Colonic mucosa (tissue), 4 donors: Measurements from ENCODE around the gene CACHD1. TPM values are rescaled to one million over a fixed set of nuclear protein-coding genes. Genes with fewer than 3 reads are reported as not detected.

Experiments used
- DNase-seq: peaks from one replicate; pipeline ENCODE4 v3.0.0-alpha.2; 2020
- H3K27ac ChIP-seq: fragments of 200-600 bp; one replicate; pipeline ENCODE4 v1.8.0; 2021
- H3K27me3 ChIP-seq: fragments of 200-600 bp; one replicate; pipeline ENCODE4 v1.8.0; 2021
- H3K36me3 ChIP-seq: fragments of 200-600 bp; one replicate; pipeline ENCODE4 v1.8.0; 2021
- H3K4me1 ChIP-seq: fragments of 200-600 bp; one replicate; pipeline ENCODE4 v1.8.0; 2021; ENCODE audit warnings: mild to moderate bottlenecking
- H3K4me3 ChIP-seq: fragments of 200-600 bp; one replicate; pipeline ENCODE4 v1.8.0; 2021
- H3K9ac ChIP-seq, 2 donors: one replicate each; pipeline ENCODE4 v1.7.0; 2013; ENCODE audit warnings: control low read depth in 2 of 2, low read depth in 2 of 2, low read length in 2 of 2
- H3K9me3 ChIP-seq: fragments of 200-600 bp; one replicate; pipeline ENCODE4 v1.8.0; 2021
- intact Hi-C: fragments of 100-400 bp; cut with DNase I; formaldehyde crosslinking; loops from one replicate; pipeline ENCODE4 v1.14.1; 2022
- total RNA-seq, 2 donors: library from RNA; stranded (reverse); fragmentation: NEBNext Ultra II Directional in 1 of 2; extraction: Animal tissue kit (Norgen Biotek cat#: 25700) in 1 of 2; gene quantifications; one replicate each; pipeline ENCODE4 v1.2.1, GENCODE V29; 2021
- TF ChIP-seq, protein P1 (sequence below): fragments of 200-600 bp; IDR thresholded peaks from one replicate; pipeline ENCODE4 v1.8.0; 2022; ENCODE audit warnings: antibody characterized with exemption, mild to moderate bottlenecking
- donor health status: healthy.
- donor health status: DM: no; HTN: no; CAD: no.
- donor health status: DM: no; HTN: no; CAD: no.

Gene CACHD1
- total RNA-seq, 2 donors from 2014 or later, result 1.5 to 2.0 TPM

DNA sequence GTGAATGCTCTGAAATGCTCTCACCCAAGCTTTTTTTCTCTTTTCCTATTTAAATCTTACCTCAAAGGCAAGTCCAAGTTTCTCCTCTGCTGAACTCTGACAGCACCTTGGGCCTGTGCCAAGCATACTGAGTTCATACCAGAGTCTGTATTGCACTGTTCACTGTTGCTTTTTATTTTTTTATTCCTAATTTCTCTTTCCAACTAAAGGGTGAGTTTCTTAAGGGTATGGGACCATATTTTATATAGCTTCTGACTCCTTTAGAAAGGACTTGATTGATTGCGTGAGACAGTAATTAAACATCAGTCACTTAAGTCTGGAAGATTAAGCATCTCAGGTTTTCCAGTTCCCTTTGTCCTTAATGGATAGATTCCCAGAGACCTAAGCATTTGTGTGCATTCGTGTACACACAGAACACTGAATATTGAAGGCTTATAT lies 69.9 kb downstream of the CACHD1 start:
- TF ChIP-seq, protein P1, sequence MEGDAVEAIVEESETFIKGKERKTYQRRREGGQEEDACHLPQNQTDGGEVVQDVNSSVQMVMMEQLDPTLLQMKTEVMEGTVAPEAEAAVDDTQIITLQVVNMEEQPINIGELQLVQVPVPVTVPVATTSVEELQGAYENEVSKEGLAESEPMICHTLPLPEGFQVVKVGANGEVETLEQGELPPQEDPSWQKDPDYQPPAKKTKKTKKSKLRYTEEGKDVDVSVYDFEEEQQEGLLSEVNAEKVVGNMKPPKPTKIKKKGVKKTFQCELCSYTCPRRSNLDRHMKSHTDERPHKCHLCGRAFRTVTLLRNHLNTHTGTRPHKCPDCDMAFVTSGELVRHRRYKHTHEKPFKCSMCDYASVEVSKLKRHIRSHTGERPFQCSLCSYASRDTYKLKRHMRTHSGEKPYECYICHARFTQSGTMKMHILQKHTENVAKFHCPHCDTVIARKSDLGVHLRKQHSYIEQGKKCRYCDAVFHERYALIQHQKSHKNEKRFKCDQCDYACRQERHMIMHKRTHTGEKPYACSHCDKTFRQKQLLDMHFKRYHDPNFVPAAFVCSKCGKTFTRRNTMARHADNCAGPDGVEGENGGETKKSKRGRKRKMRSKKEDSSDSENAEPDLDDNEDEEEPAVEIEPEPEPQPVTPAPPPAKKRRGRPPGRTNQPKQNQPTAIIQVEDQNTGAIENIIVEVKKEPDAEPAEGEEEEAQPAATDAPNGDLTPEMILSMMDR, result no peak
- intact Hi-C loops, result no loop called here
- Histone ChIP-seq H3K9ac (no peak overlapping the region), H3K4me3 (no peak overlapping the region), H3K4me1 (peaks cover 4% of the 10 kb centered on the region), H3K36me3 (no peaks in the 10 kb centered on the region), H3K27me3 (no peaks in the 10 kb centered on the region), H3K9me3 (no peaks in the 10 kb centered on the region), H3K27ac (no peak overlapping the region)
- DNase-seq, result peak; percentile 48

DNA sequence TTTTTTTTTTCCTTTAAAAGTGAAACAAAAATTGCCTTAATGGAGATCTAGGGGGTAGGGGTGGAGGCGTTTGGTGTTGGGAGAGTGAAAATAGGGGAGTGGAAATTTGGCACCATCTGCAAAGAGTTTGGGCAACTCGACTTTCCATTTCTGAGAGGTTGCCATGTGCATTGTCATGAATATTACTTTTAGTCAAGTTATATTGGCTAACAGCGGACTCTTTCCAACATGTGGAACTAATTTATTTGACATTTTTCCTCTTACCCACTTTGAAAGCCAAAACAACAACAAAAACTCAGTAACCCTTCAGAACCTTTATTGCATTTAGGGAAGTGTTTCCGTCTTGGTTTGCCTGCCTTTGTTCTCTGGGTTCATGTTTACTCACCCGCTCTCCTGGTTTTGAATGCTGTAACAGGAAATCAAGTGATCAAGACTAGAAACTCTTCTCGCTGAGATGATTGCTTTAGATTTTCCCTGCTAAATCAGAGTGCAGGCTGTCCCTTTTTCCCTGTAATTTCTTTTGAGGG lies 70.4 kb downstream of the CACHD1 start:
- H3K4me3 ChIP-seq, result no peak overlapping the region
- TF ChIP-seq, protein P1, result no peak
- H3K9ac ChIP-seq, result no peak overlapping the region
- no peak overlapping the region for H3K27ac ChIP-seq
- intact Hi-C loops, result no loop called here
- H3K4me1 ChIP-seq, result peaks cover 4% of the 10 kb centered on the region
- no peaks in the 10 kb centered on the region for H3K27me3 ChIP-seq
- DNase-seq, result no peak
- H3K36me3 ChIP-seq, result no peaks in the 10 kb centered on the region
- H3K9me3 ChIP-seq, result no peaks in the 10 kb centered on the region

DNA sequence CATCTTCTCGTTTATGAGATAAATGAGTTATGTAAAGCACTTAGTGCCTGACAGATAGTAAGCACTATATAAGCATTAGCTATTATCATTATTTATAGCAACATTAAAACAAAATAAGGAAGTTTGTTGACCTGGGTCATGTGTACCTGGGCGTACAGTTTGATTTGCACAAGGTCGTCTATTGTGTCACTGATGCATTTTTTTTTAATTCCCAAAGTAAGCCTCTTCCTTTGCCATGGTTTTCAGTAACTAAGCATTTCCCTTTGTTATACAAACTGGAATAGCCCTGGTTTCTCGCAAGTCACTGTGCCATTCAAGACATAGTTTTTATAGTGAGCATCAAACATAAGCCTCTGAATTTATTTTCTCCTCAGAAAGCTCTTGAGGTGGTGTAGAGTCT lies 72.2 kb downstream of the CACHD1 start:
- no peak overlapping the region for H3K4me3 ChIP-seq
- intact Hi-C loops, result no loop called here
- no peak overlapping the region for H3K27ac ChIP-seq
- H3K27me3 ChIP-seq, result no peaks in the 10 kb centered on the region
- TF ChIP-seq, protein P1, result no peak
- DNase-seq, result no peak
- peaks cover 1% of the 10 kb centered on the region for H3K4me1 ChIP-seq
- H3K9ac ChIP-seq, result no peak overlapping the region
- H3K9me3 ChIP-seq, result no peaks in the 10 kb centered on the region
- H3K36me3 ChIP-seq, result no peaks in the 10 kb centered on the region

DNA sequence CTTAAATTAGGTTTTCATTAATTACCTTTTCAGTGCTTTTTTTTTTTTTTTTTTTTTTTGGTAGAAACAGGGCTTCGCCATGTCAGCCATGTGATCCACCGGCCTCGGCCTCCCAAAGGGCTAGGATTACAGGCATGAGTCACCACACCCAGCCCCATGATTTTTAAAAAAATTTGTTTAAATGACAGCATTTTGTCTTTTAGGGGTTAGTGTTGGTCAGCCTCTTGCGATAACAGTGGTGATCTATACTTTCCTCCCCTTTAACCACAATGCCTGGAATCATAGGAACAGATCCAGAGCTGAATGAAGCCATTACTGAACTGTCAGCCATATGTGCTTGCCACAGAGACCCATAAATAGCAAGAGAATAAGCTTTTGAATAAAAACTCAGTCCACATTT lies 73.9 kb downstream of the CACHD1 start:
- Histone ChIP-seq H3K4me1 (no peaks in the 10 kb centered on the region), H3K9me3 (no peaks in the 10 kb centered on the region), H3K9ac (no peak overlapping the region), H3K27me3 (no peaks in the 10 kb centered on the region), H3K36me3 (no peaks in the 10 kb centered on the region), H3K4me3 (no peak overlapping the region), H3K27ac (no peak overlapping the region)
- intact Hi-C loops, result no loop called here
- no peak for DNase-seq
- TF ChIP-seq, protein P1, result no peak

DNA sequence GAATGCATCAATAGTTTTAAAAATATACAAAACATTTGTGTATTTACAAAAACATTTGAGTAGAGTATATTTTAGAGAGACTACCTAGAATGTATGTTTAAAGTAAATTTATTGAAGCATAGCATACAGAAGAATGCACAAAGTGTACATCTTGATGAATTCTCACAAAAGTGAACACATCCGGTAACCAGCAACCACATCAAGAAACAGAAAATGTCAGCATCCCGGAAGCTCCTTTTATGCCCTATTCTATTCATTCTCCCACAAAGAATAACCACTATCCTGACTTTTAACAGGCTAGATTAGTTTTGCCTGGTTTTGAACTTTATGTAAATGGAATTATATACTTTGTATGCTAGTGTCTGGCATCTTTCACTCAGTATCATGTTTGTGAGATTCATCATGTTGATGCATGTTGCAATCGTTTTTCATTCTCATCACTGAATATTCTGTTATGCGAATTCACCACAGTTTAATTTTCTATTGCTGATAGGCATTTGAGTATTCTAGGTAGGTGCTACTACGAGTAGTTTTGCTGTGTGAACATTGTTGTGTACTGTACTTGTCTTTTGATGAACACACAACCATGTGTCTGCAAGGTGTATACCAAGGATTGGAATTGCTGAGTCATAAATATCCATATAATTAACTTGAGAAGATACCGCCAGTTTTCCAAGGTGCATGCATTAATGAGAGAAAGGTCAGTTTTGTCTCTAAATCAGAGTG lies 75.4 kb downstream of the CACHD1 start:
- TF ChIP-seq, protein P1, result no peak
- intact Hi-C loops, result no loop called here

More for the DNA sequence above, 75.4 kb downstream of the CACHD1 start:
- Histone ChIP-seq H3K9me3 (no peaks in the 10 kb centered on the region), H3K27ac (no peak overlapping the region), H3K4me3 (no peak overlapping the region), H3K36me3 (no peaks in the 10 kb centered on the region), H3K9ac (no peak overlapping the region), H3K27me3 (no peaks in the 10 kb centered on the region), H3K4me1 (no peaks in the 10 kb centered on the region)
- no peak for DNase-seq
